Measurements from ENCODE around the gene RIPK1. TPM values are rescaled to one million over a fixed set of nuclear protein-coding genes. Genes with fewer than 3 reads are reported as not detected.

Gene RIPK1
- polyA plus RNA-seq, 4 donors = 23.9 to 24.9 (median 24.8) TPM

GRCh38 chr6:3159805-3160781 is 91.8 kb downstream of the RIPK1 start:
- DNase-seq (ENCODE audit: low read depth in 4 of 4, low spot score in 2 of 4) = no peak

- DNase-seq (ENCODE audit: low read depth in 4 of 4, low spot score in 2 of 4) = no peak
Observed at GRCh38 chr6:3162067-3162497, 93.8 kb downstream of the RIPK1 start.

GRCh38 chr6:3162565-3163247 is 94.4 kb downstream of the RIPK1 start:
- peak in 2 of 4 donors; percentile 41 to 67 for DNase-seq (ENCODE audit: low read depth in 4 of 4, low spot score in 2 of 4)

- no peak for DNase-seq (ENCODE audit: low read depth in 4 of 4, low spot score in 2 of 4)
Observed at GRCh38 chr6:3163248-3163594, 94.9 kb downstream of the RIPK1 start.

- DNase-seq (ENCODE audit: low read depth in 4 of 4, low spot score in 2 of 4) = no peak
Observed at GRCh38 chr6:3164388-3164787, 96.1 kb downstream of the RIPK1 start.

Other genes with a start within 250 kb of the RIPK1 start
- 10 to 100 TPM; 15.4 to 22.8 (median 19.2) TPM for gene SERPINB1, start 226.6 kb upstream of the RIPK1 start, polyA plus RNA-seq (ENCODE audit: insufficient read length in 4 of 4)
- gene SERPINB9, start 165.2 kb upstream of the RIPK1 start, polyA plus RNA-seq (ENCODE audit: insufficient read length in 4 of 4) = 10 to 100 TPM; 11.9 to 14.2 (median 13.2) TPM
- 10 to 100 TPM; 85.8 to 89.4 (median 88.3) TPM for gene SERPINB6, start 96.9 kb upstream of the RIPK1 start, polyA plus RNA-seq (ENCODE audit: insufficient read length in 4 of 4)
- 10 to 100 TPM; 51.9 to 80.3 (median 61.5) TPM for gene NQO2, start 68.6 kb upstream of the RIPK1 start, polyA plus RNA-seq (ENCODE audit: insufficient read length in 4 of 4)
- 10 to 100 TPM; 47.3 to 74.9 (median 68.2) TPM for gene BPHL, start 50.2 kb downstream of the RIPK1 start, polyA plus RNA-seq (ENCODE audit: insufficient read length in 4 of 4)
- 10 to 100 TPM; 57.4 to 84.6 (median 60.1) TPM for gene TUBB2A, start 89.0 kb downstream of the RIPK1 start, polyA plus RNA-seq (ENCODE audit: insufficient read length in 4 of 4)
- 100 to 1,000 TPM; 113 to 146 (median 120) TPM for gene TUBB2B, start 159.2 kb downstream of the RIPK1 start, polyA plus RNA-seq (ENCODE audit: insufficient read length in 4 of 4)
- 10 to 100 TPM; 16.2 to 24.0 (median 22.4) TPM for gene PSMG4, start 190.5 kb downstream of the RIPK1 start, polyA plus RNA-seq (ENCODE audit: insufficient read length in 4 of 4)

Measured in left renal cortex interstitium (tissue), 4 donors.